Tibial artery (tissue), 4 donors: Measurements from ENCODE around the gene TRMT1.

Experiments
- DNase-seq, 2 donors: peaks; one replicate each; pipeline ENCODE4 v3.0.0-alpha.2; 2019
- H3K27ac ChIP-seq, 2 donors: fragments of 200-600 bp; sonication (generic) in 1 of 2; 1 replicate in 1 of 2; 2 replicates in 1 of 2; pipeline ENCODE4 v1.5.1; 2018 to 2019; ENCODE audit warnings: mild to moderate bottlenecking in 1 of 2
- H3K27me3 ChIP-seq, 2 donors: fragments of 200-600 bp; sonication (generic) in 1 of 2; one replicate each; pipeline versions ENCODE4 v1.5.1 to v1.6.0; 2016 to 2019
- H3K36me3 ChIP-seq, 3 donors: fragments of 200-600 bp; sonication (generic) in 2 of 3; one replicate each; pipeline ENCODE4 v1.5.1; 2016 to 2019; ENCODE audit warnings: mild to moderate bottlenecking in 2 of 3
- H3K4me1 ChIP-seq, 4 donors: fragments of 200-600 bp; sonication (generic) in 2 of 4; 1 replicate in 3 of 4; 2 replicates in 1 of 4; pipeline ENCODE4 v1.5.1; 2016 to 2019
- H3K4me3 ChIP-seq, 2 donors: fragments of 200-600 bp; sonication (generic) in 1 of 2; 1 replicate in 1 of 2; 2 replicates in 1 of 2; pipeline ENCODE4 v1.5.1; 2018 to 2019; ENCODE audit warnings: mild to moderate bottlenecking in 2 of 2
- H3K9me3 ChIP-seq, 3 donors: fragments of 200-600 bp; sonication (generic) in 1 of 3; one replicate each; pipeline ENCODE4 v1.5.1; 2016 to 2019
- intact Hi-C: fragments of 100-400 bp; cut with DNase I; formaldehyde crosslinking; loops from one replicate; pipeline ENCODE4 v1.15.0; 2023; ENCODE audit warnings: low total_unique reads
- TF ChIP-seq, protein P1 (sequence below), 2 experiments: fragments of 200-600 bp in 1 of 2; fragments of 450-650 bp in 1 of 2; IDR thresholded peaks; one replicate each; pipeline ENCODE4 v1.5.1; 2017 to 2019; ENCODE audit warnings: antibody characterized with exemption in 2 of 2, mild to moderate bottlenecking in 1 of 2, moderate library complexity in 1 of 2

Gene TRMT1

DNA sequence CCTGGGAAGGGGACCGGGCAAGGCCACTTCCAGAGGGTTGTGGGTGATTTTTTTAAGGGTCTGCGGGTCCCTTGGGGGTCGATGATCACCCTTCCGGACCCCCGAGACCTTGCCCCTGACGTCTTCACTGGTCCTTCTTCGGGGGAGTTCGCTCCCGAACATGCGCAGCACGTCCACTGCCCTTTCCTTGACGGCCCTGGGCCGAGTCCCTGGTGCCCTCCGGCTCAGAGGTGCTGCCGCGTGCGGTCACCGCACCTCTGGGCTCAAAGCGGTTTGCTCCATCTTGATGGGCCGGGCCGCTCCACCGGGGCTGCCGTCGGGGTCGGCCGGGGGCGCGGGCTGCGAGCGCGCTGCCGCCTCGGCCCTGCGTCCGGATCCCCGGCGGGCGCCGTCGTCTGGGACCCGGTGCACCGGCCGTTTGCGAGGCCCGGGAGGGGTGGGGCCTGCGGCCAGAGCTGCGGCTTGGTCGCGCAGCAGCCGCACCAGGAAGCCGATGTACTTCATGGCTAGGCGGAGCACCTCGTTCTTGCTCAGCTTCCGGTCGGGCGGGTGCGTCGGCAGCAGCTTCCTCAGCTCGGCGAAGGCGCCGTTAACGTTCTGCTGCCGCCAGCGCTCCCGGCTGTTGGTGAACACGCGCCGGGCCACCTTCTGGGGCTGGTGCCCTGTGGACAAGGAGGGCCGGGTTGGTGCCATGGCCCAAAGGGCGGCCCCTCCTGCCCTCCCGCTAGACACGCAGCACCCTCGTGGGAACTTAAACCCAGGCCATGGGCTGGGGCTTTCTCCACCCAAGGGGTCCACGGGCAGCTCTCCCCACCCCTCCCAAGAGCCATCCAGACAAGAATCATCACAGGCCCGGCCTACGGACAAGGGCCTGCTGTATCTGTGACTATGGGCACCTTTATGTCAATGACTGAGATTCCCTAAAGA lies 17.2 kb downstream of the TRMT1 start:
- Histone ChIP-seq H3K27me3 (no peaks in the 10 kb centered on the region), H3K9me3 (no peaks in the 10 kb centered on the region), H3K4me1 (peaks cover 0 to 61% (median 44%) of the 10 kb centered on the region in 4 donors), H3K27ac (peak overlapping the region; percentile 74 to 94), H3K36me3 (peaks cover 0 to 23% (median 9%) of the 10 kb centered on the region in 3 donors), H3K4me3 (peak overlapping the region; percentile 46 to 55)
- peak; percentile 70 to 82 for DNase-seq
- intact Hi-C loops: no loop called here
- TF ChIP-seq, protein P1, sequence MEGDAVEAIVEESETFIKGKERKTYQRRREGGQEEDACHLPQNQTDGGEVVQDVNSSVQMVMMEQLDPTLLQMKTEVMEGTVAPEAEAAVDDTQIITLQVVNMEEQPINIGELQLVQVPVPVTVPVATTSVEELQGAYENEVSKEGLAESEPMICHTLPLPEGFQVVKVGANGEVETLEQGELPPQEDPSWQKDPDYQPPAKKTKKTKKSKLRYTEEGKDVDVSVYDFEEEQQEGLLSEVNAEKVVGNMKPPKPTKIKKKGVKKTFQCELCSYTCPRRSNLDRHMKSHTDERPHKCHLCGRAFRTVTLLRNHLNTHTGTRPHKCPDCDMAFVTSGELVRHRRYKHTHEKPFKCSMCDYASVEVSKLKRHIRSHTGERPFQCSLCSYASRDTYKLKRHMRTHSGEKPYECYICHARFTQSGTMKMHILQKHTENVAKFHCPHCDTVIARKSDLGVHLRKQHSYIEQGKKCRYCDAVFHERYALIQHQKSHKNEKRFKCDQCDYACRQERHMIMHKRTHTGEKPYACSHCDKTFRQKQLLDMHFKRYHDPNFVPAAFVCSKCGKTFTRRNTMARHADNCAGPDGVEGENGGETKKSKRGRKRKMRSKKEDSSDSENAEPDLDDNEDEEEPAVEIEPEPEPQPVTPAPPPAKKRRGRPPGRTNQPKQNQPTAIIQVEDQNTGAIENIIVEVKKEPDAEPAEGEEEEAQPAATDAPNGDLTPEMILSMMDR (IDR thresholded peaks at IDR 0.05): no peak

DNA sequence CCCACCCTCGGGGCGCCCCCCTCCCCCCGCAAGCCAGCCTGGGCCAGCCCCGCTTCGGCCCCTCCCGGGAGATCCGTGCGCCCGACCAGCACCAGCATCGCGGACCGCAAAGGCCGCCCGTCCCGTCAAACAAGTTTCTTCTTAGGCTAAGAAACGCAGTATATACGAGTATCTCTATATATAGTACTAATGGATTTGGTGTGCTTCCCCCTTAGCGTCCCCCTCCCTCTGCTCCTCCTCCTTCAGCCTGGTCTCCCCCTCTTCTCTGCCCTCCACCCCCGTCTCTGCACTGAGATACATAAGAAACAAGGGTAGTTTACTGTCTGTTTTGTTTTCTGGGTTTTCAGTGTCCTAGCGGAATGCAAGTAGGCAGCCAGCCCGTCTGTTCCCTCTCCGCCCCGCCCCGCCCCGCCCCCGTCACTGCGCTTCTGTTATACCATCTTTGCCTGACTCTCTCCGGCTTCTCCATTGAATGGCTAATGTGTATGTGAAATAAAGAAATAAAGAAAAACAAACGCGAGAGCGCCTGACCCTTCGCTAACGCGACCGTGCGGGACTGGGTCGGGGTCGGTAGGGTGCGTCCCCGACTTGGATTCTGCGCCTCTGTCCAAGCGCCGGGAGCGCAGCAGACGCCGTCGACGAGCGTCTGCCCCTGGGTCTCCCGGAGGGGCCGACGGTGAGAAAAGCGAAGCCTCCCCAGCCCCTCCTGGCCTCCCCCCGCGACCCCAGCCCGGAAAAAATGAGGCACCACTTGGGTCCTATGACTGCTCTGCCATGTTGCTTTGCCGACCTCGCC lies 18.1 kb downstream of the TRMT1 start:
- Histone ChIP-seq H3K27ac (peak overlapping the region; percentile 74 to 94), H3K4me1 (peaks cover 0 to 66% (median 52%) of the 10 kb centered on the region in 4 donors), H3K4me3 (peak overlapping the region; percentile 46 to 55), H3K36me3 (peaks cover 0 to 25% (median 9%) of the 10 kb centered on the region in 3 donors), H3K27me3 (no peaks in the 10 kb centered on the region), H3K9me3 (no peaks in the 10 kb centered on the region)
- TF ChIP-seq, protein P1 (IDR thresholded peaks at IDR 0.05): no peak
- DNase-seq: no peak
- intact Hi-C loops: no loop called here

DNA sequence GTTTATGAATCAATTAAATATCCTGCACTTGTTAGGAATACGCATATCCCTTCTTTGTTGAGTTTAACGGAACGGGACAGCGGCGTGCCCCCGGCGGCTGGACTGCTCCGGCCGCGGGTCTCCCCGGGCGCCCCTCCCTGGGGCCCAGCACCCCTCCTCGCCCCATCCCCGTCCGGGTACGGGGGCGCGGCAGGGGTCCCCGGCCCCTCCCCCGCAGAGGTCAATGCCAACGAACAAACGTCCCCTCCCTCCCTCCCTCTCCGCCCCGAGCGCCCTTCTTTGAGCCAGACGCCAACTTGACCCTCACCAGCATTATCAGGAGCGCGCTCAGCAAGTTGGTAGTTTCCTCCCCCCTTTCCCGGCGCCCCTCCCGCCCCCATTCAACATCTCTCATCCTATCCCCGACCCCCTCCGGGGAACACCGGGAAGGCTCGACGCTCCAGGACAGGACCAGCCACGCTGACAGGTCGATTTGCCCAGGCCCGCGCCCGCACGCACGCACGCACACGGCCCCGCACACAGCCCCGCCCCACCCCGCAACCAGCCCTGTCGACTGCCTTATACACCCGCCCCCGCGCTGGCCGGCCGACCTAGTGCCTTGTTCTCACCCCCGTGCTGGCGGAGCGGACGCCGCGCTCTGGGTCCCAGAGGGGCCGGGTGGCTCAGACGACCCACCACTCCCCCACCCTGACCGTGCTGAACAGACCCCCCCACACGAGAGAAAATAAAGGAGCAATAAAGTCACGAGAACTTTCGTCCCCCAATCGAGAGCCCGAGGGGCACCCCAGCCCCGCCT lies 18.9 kb downstream of the TRMT1 start:
- DNase-seq: peak; percentile 67 to 86
- Histone ChIP-seq H3K36me3 (peaks cover 0 to 25% (median 9%) of the 10 kb centered on the region in 3 donors), H3K4me1 (peaks cover 0 to 67% (median 54%) of the 10 kb centered on the region in 4 donors), H3K9me3 (no peaks in the 10 kb centered on the region), H3K27me3 (no peaks in the 10 kb centered on the region), H3K4me3 (peak overlapping the region; percentile 46 to 55), H3K27ac (peak overlapping the region; percentile 74 to 94)
- TF ChIP-seq, protein P1 (IDR thresholded peaks at IDR 0.05): no peak
- intact Hi-C loops: no loop called here

DNA sequence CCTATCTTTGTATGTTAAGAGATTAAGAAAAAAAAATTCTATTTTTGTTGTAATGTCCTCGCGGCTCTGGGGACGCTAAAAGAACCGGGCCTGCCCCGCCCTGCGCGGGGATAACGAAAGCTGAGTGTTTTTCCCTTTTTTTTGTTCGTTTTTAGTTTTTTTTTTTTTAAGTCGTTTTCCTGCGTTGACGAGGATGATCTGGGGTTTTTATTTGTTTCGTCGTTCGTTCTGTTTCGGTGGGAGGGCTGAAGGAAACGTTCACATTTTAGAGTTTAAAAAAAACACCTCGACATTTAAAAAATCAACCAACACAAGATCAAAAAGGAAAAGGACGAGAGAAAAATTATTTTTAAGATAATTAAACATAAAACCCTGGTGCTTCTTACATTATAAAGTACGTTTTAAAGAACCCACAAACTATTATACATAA lies 19.5 kb downstream of the TRMT1 start:
- H3K27ac ChIP-seq: peak overlapping the region; percentile 74 to 94
- peak overlapping the region; percentile 46 to 55 for H3K4me3 ChIP-seq
- intact Hi-C loops: no loop called here

More for the DNA sequence above, 19.5 kb downstream of the TRMT1 start:
- Histone ChIP-seq H3K27me3 (no peaks in the 10 kb centered on the region), H3K4me1 (peaks cover 0 to 67% (median 54%) of the 10 kb centered on the region in 4 donors), H3K9me3 (no peaks in the 10 kb centered on the region), H3K36me3 (peaks cover 0 to 25% (median 9%) of the 10 kb centered on the region in 3 donors)
- DNase-seq: no peak
- TF ChIP-seq, protein P1 (IDR thresholded peaks at IDR 0.05): no peak
